NCI-H2227 (cell line): Measurements from ENCODE around the gene ELSPBP1.
"Not testable (repeated sequence)": the region's sequence is repeated elsewhere in the genome, so short reads cannot be mapped to it uniquely, and the experiment has no call there.

ENCODE experiments used
- DNase-seq: peaks from one replicate; lab custom pipeline; 2025; ENCODE audit not compliant: unreplicated experiment; lab: John Stamatoyannopoulos, UW

ELSPBP1 gene

DNA sequence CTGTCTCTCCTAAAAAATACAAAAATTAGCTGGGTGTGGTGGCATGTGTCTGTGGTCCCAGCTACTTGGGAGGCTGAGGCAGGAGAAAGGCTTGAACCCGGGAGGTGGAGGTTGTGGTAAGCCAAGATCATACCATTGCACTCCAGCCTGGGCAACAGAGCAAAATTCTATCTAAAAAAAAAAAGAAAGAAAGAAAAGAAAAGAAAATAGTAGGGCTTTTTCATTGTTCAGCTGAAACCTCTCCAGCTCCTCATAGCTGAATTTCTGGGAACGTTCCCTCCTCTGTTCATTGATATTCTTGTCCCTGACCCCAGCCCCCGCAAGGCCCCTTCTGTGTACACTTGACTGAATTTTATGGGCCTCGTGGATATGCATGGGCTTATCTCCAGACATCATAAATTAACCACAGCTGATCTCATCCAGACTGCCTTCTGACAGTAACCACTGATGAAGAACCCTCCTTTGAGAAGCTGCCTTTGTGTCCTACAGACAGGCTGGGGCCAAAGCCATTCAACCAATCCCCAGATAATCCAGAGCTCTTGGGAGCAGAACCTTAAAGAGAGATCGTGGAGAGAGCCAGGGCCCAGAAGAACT is at the start of gene ELSPBP1:
Gene ELSPBP1 (plus strand): TSS at position 424 of the 594 bp plus-strand sequence. CDS start 14,036 bp downstream, outside the sequence.
- DNase-seq: no peak

DNA sequence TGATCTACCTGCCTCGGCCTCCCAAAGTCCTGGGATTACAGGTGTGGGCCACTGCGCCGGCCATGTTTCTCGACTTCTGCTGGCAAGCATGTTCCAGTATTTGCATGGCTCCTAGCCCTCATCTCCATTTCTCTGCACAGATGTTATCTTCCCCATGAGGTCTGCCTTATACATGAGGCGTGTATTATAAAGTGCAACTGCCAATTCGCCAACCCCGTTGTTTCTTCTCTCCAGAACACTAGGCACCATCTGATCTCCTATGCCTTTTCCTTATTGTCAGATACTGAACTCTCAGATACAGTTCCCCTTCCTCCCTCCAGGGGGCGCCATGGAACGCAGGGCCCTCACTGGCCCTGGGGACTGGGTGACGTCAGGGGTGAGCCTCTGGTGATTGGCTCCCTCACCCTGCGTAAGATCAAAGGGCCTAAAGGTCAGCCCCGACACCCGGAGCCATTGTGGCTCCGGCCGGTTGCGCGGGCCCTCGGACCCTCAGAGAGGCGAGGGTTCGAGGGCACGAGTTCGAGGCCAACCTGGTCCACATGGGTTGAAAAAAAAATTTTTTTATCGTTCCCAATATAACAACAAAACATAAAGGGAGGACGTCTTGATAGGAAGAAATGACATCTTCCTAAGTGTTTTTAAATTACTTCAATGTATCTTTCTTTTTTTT is 44.4 kb upstream of the ELSPBP1 start:
- DNase-seq: not testable (repeated sequence)

DNA sequence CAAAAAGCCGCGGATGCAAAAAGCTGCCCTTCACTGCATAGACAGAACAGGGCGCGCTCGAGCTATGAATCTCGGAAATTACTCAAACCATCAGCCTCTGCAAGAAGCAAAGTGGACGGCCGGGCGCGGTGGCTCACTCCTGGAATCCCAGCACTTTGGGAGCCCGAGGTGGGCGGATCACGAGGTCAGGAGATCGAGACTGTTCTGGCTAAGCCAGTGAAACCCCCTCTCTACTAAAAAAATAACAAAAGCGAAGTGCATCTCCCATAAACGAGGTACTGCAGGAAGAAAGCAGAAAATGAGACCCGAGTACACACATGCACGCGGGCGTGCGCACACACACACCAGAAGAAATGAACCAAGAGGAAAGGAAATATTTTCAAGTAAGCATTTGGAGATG is 42.3 kb upstream of the ELSPBP1 start:
- DNase-seq: not testable (repeated sequence)

DNA sequence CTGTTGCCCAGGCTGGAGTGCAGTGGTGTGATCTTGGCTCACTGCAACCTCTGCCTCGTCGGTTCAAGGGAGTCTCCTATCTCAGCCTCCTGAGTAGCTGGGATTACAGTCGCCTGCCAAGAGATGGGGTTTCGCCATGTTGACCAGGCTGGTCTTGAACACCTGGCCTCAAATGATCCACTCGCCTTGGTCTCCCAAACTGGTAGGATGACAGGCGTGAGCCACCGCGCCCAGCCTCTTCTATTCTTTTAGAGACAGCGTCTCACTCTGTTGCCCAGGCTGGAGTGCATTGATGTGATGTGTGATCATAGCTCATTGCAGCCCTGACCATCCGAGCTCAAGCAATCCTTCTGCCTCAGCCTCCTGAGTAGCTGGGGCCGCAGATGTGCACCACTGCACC is 38.5 kb upstream of the ELSPBP1 start:
- DNase-seq: not testable (repeated sequence)

DNA sequence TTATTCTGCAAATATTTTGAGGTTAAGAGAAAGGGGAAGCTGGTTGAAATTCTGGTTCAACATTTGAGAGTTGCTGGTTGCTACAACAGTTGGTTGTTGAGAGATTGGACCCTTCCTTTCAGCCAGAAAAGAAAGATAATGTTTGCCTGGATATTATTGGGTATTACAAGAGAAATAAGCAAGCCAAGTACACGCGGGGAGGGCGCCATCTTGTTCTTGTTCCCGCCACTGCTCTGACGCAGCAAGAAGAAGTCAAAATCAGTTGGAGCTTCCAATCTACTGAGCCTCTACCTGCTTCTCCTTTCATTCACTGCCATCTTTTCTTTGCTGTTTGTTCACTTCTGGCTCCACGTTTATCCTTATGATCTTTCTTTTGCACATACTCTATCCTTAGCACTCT is 20.9 kb upstream of the ELSPBP1 start:
- no peak for DNase-seq

DNA sequence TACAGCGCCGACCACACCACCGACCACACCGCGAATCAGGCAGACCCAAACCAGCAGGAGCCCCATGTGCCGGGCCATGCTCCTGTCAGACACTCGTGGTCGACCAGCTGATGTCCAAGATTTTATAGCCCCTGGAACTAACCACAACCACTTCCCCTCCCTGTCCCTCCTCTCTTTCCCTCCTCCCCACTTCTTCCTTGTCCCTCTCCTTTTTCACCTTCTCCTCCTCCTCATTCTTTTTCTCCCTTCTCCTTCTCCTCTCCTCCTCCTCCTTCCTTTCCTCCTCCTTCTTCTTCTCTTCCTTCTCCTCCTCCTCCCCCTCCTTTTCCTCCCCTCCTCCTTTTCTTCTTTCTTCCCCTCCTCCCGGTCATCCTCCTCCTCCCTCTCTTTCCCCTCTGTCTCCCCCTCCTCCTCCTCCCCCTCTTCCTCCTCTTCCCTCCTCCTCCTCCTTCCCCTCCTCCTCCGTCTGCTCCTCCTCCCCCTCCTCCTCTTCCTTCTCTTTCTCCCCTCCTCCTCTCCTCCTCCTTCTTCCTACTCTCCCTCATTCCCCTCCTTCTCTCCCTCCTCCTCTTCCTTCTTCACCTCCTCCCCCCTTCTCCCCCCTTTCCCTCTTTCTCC is 3.1 kb upstream of the ELSPBP1 start:
- DNase-seq: no peak

DNA sequence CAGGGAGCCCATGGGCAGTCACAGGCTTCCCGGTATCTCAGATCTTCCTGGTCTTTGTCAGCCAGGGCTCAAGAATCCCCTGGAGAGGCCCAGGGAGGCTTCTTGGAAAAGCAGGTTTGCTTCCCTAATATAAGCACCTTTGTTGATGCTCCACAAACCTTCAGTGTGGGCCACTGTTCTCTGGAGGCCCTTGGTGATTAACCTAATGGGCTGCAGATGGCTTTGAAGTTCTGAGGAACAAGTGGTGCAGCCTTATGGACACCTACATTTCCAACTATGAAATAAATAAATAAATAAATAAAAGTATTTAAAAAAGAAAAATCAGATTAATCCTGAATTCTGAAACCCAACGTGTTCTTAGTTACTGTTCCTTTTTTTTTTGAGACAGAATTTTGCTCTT is 2.4 kb upstream of the ELSPBP1 start, which contains the start of gene BSPH1:
Gene BSPH1 (minus strand): TSS at position 101 of the 400 bp plus-strand sequence. CDS start 89 bp downstream, at position 12.
- DNase-seq: no peak

DNA sequence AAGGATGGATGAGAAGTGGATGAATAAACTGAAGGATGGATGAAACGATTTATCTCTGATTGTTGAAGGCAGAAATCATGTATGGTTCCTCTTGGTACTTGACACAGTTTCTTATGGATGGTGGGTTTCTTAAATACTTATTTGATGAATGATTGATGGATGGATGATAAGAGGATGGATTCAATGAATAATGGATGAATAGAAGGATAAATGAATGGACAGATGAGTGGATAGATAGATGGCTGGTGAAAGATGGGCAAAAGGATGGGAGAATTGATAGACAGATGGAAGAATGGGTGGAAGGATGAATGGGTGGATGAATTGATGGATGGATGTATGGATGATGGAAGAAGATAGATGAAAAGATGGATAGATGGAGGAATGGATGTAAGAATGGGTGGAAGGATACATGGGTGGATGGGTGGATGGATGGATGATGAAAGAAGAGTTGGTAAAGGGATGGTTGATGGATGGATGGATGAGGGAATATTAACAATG is 1.8 kb downstream of the ELSPBP1 start:
- no peak for DNase-seq

DNA sequence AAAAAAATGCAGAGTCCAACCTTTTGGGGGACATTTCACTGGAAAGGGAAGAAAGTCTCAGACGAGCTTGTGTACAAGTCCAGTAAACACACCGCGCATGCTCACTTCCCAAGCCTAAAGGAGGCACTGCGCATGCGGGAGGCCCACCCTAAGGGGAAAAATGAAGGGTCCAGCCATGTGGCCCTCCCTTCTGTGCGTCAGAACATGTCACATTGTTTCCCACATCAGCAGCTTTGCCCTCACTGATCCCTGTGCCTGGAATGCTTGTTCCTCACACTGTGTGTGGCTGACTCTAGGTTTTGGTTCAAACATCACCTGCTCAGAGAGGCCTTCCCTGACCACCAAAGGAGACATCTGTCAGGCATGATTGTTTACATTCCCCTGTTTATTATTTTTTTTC is 4.4 kb downstream of the ELSPBP1 start:
- peak; percentile 11 for DNase-seq

DNA sequence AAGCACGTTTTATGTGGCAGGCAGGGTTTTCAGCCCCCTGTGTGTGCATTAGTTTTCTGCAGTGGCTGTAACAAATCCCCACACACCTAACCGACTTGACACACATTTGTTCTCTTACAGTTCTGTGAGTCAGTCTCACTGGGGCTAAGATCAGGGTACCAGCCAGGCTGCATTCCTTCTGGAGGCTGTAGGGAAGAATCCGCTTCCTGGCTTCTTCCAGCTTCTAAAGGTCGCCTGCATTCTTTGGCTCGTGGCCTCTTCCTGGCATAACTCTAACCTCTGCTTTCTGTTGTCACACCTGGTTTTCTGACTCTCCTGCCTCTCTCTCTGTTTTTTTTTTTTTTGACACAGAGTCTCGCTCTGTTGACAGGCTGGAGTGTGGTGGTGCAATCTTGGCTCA is 6.4 kb downstream of the ELSPBP1 start:
- DNase-seq: no peak

DNA sequence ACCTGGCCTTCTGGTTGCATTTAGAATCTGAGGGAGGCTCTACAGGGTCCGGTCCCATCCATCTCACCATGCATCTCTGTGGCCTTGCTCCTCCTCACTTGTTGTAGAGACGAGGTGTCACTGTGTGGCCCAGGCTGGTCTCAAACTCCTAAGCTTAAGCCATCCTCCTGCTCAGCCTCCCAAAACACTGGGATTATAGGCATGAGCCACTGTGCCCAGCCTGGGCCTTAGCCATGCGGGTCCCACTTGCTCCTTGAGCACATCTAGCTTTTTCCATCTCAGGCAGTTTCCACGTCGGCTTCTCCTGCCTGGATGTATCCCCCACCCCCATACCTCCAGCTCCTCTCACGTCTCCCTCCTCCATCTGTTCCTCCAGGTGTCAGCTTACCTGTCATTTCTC is 9.8 kb downstream of the ELSPBP1 start:
- no peak for DNase-seq

DNA sequence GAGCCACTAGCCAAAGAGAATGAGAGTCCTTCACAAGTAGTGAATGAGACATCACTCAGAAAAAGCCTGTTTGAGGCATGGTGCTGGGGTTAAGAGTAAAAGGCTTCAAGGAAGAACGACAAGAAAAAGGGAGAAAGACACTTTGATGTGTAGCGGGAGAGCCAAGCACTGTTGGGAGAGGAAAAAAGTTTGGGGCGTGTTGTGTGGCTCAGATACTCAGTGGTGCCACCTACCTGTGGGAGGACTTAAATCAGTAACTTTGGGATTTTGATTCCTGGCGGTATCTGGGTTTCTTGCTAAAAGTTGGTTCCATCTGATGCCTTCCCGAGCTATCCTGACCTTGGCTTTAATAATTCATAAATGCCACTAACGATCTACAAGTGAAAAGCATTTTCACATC is 12.3 kb downstream of the ELSPBP1 start:
- DNase-seq: no peak

DNA sequence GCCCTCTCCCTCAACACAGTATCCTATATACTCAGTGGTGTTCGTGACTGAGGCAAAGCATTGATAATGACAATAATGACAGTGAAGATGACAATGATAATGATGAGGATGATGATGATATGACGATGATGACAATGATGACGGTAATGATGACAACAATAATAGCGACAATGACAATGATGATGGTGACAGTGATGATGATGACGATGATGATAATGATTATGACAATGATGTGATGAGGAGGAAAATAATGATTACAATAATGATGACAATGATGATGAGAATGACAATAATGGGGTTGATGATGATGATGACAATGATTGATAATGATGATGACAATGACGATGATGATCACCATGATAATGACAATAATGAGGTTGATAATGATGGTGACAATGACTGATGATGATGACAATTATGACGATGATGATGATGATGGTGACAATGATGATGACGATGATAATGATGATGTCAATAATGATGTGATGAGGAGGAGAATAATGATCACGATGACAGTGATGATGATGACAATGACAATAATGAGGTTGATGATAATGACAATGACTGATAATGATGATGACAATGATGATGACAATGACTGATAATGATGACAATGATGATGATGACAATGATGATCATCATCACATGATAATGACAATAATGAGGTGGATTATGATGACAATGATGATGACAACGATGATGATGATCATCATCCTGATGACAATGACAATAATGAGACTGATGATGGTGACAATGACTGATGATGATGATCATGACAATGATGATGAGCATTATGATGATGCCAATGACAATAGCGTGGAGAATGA is 16.7 kb downstream of the ELSPBP1 start:
- DNase-seq: no peak

DNA sequence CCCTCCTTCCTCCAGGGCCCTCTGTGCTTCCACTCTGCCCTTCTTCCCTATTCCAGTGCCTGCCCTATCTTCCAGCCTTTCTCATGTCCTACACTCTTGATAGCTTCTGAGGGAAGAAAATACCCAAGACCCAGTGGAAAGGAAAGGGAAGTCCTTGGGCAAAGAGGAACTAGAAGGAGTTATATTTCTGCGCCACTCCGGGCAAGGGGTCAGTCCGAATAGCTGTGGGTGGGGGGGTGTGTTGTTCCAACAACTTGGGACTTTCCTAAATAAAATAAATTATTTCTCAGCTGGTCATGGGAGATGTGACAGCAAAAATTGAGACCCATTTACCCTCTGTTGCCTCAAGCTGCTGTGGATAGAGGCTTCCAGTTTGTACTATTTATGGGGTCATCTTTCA is 26.3 kb downstream of the ELSPBP1 start:
- no peak for DNase-seq

DNA sequence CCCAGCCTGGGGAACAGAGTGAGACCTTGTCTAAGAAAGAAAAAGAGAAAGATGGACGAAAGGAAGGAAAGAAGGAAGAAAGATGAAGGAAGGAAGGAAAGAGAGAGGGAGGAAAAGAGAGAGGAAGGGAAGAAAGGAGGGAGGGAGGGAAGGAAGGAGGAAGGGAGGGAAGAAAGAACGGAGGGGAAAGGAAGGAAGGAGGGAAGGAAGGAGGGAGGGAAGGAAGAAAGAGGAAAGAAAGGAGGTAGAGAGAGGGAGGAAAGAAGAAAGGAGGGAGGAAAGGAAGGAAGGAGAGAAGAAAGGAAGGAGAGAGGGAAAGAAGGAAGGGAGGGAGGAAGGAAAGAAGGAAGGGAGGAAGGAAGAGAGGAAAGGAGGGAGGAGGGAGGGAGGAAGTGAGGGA is 28.6 kb downstream of the ELSPBP1 start:
- no peak for DNase-seq

DNA sequence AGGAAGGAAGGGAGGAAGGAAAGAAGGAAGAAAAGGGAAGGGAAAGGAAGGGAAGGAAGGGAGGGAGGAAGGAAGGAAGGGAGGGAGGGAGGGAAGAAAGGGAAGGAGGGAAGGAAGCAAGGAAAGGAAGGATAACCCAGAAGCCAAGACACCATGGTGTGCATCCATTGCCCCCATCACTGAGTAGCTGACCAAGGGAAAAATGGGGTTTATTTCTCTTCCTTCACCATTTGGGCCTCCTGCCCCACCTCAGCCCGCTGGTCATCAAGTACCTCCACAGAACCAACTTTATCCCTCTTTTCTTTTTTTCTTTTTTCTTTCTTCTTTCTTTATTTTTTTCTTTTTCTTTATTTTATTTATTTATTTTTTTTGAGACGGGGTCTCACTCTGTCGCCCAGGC is 29.1 kb downstream of the ELSPBP1 start:
- DNase-seq: no peak

DNA sequence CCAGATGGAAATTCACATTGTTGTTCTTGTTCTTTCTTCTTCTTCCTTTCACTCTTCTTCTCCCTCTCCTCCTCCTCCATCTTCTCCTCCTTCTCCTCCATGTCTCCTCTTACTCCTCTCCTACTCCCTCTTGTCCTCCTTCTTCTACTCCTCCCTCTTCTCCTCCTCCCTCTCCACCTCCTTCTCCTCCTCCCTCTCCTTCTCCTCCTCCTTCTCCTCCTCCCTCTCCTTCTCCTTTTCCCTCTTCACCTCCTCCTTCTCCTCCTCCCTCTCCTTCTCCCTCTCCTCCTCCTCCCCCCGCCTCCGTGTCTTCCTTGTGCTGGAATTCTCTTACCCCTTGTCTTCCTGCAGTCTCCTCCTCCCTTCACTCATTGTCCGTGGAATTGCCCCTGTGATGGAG is 31.0 kb downstream of the ELSPBP1 start:
- no peak for DNase-seq

DNA sequence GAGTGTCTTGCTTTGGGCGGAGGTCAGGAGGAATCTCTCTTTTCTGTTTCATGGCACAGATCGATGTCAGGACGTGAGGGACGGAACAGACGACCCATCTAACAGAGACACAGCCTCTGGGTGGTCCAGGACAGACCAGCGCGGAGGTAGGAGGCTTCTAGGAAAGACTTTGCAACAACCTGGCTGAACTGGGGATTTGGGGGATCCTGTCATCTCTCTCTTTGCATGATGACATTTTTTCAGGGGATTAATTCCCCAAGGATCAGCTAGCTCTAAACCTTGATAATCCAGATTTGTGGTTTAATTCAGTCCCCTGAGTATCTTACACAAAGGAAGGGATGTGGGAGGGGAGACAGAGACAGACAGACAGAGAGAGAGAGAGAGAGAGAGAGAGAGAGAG is 35.0 kb downstream of the ELSPBP1 start:
- no peak for DNase-seq

DNA sequence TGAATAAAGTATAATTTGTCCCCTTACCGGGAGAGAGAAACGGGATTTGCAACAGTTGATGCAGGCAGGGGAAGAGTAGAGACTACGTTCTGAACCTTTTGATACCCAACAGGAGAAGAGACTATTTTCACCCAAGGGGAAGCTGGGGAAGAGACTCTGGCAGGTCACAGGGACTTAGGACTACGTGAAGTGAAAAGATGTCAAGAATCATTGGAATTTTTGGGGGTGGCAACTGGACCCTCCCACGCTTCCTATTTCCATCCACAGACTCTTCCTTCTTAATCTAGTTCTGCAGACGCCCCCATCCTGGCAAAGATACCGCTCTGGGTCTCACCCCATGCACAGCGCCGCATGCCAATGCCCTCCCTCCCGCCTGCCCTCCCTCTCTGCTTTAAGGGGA is 35.6 kb downstream of the ELSPBP1 start:
- DNase-seq: no peak

DNA sequence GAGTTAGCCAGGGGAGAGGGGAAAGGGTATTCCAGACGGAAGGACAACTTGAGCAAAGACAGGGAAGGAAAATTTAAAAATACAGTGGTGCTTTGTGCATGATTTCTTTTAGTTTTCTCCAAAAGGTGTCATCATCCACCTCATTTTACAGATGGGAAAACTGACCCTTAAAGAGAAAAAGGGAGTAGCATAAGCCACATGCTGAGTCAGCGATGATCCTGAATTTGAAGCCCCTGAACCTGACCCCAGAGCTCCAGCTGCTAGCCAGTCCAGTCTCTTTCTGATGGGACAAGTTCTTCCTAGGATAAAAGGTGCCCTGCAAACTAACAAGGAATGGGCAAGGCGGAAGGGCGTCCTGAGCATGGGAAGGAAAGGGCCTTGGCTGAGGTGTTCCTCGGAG is 39.2 kb downstream of the ELSPBP1 start:
- DNase-seq: no peak

DNA sequence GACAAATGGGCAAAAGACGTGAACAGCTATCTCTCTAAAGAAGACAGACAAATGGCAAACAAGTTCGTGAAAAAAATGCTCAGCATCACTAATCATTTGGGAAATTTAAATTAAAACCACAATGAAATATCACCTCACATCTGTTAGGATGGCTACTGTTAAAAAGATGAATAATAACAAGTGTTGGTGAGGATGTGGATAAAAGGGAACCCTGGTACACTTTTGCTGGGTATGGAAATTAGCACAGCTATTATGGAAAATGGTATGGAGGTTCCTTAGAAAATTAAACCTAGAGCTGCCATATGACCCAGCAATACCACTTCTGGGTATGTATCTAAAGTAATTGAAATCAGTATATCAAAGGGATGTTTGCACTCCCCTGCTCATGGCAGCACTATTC is 42.3 kb downstream of the ELSPBP1 start:
- no peak for DNase-seq
